AG04450 (cell line): Measurements from ENCODE around the gene CDC42BPA. TPM values are rescaled to one million over a fixed set of nuclear protein-coding genes. Genes with fewer than 3 reads are reported as not detected.

Source experiments
- CTCF ChIA-PET: fragments of 300-600, 350-600 bp; formaldehyde crosslinking; extraction: SDS; loops from one replicate; lab custom pipeline; 2022; ENCODE audit warnings: antibody characterized with exemption, inconsistent platforms; lab: Charles Lee
- POLR2A ChIA-PET: fragments of 350-600 bp; formaldehyde crosslinking; extraction: SDS; loops from one replicate; lab custom pipeline; 2021; ENCODE audit warnings: antibody characterized with exemption, inconsistent platforms; lab: Yijun Ruan, JAX
- DNase-seq: peaks from one replicate; pipeline ENCODE4 v3.0.0-alpha.2; 2011; ENCODE audit warnings: low read depth, low spot score
- H3K27ac ChIP-seq: one replicate; pipeline ENCODE4 v1.5.1; 2012; ENCODE audit warnings: low read depth, low read length, control low read depth
- H3K27me3 ChIP-seq: one replicate; pipeline ENCODE4 v1.6.0; 2012; ENCODE audit warnings: low read length; ENCODE audit not compliant: control insufficient read depth, insufficient read depth
- H3K4me3 ChIP-seq: 2 replicates; pipeline ENCODE4 v1.5.1; 2011; ENCODE audit warnings: mild to moderate bottlenecking, low read depth, low read length, control low read depth
- H3K9me3 ChIP-seq: 2 replicates; pipeline ENCODE4 v1.5.1; 2012; ENCODE audit warnings: low read length; ENCODE audit not compliant: control insufficient read depth, insufficient read depth
- polyA plus RNA-seq: library from polyadenylated mRNA; depleted of rRNA; stranded (reverse); fragments of >200 nt; gene quantifications from 2 replicates; pipeline ENCODE4 v1.2.3, GENCODE V29; 2011
- TF ChIP-seq, protein P1 (sequence below): IDR thresholded peaks from 2 replicates; pipeline ENCODE4 v1.5.1; 2011; ENCODE audit warnings: low read depth, low read length, control low read depth, inconsistent platforms

Gene CDC42BPA
- polyA plus RNA-seq, 1 experiment, result 30.7 TPM

GRCh38 chr1:226988334-226988666, 330.0 kb downstream of the CDC42BPA start:
- DNase-seq, result no peak
- POLR2A ChIA-PET, result no interaction called here
- H3K27ac ChIP-seq, result no peak overlapping the region
- H3K9me3 ChIP-seq, result no peaks in the 10 kb centered on the region; the same call in 1 of the 2 replicates
- H3K4me3 ChIP-seq, result no peak overlapping the region
- CTCF ChIA-PET, result no interaction called here
- TF ChIP-seq, protein P1, sequence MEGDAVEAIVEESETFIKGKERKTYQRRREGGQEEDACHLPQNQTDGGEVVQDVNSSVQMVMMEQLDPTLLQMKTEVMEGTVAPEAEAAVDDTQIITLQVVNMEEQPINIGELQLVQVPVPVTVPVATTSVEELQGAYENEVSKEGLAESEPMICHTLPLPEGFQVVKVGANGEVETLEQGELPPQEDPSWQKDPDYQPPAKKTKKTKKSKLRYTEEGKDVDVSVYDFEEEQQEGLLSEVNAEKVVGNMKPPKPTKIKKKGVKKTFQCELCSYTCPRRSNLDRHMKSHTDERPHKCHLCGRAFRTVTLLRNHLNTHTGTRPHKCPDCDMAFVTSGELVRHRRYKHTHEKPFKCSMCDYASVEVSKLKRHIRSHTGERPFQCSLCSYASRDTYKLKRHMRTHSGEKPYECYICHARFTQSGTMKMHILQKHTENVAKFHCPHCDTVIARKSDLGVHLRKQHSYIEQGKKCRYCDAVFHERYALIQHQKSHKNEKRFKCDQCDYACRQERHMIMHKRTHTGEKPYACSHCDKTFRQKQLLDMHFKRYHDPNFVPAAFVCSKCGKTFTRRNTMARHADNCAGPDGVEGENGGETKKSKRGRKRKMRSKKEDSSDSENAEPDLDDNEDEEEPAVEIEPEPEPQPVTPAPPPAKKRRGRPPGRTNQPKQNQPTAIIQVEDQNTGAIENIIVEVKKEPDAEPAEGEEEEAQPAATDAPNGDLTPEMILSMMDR, result no peak
- no peaks in the 10 kb centered on the region for H3K27me3 ChIP-seq

GRCh38 chr1:226987623-226988333, 330.5 kb downstream of the CDC42BPA start:
- Histone ChIP-seq H3K27ac (no peak overlapping the region), H3K27me3 (no peaks in the 10 kb centered on the region), H3K4me3 (no peak overlapping the region), H3K9me3 (no peaks in the 10 kb centered on the region; the same call in 1 of the 2 replicates)
- ChIA-PET POLR2A (no interaction called here), CTCF (no interaction called here)
- TF ChIP-seq, protein P1, result no peak
- DNase-seq, result no peak

DNA sequence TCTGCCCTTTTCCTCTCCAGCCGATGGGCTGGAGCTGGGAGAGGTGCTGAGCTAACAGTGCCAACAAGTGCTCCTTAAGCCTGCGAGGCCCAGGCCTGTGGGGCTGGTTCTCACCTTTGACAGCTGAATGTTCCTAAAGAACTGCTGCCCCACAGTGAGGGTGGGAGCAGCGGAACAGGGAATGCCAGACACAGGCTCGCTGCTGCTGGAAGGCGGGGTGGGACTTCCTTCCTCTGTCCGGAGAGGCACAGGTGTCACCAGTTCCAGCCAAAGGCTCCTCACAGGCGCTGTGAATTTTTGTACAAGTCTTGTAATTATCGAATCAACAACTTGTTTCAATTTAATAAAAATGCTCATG, 331.1 kb downstream of the CDC42BPA start:
- Histone ChIP-seq H3K9me3 (no peaks in the 10 kb centered on the region; the same call in 1 of the 2 replicates), H3K27me3 (no peaks in the 10 kb centered on the region), H3K4me3 (no peak overlapping the region), H3K27ac (no peak overlapping the region)
- TF ChIP-seq, protein P1, result no peak
- no peak for DNase-seq
- ChIA-PET CTCF (no interaction called here), POLR2A (no interaction called here)

DNA sequence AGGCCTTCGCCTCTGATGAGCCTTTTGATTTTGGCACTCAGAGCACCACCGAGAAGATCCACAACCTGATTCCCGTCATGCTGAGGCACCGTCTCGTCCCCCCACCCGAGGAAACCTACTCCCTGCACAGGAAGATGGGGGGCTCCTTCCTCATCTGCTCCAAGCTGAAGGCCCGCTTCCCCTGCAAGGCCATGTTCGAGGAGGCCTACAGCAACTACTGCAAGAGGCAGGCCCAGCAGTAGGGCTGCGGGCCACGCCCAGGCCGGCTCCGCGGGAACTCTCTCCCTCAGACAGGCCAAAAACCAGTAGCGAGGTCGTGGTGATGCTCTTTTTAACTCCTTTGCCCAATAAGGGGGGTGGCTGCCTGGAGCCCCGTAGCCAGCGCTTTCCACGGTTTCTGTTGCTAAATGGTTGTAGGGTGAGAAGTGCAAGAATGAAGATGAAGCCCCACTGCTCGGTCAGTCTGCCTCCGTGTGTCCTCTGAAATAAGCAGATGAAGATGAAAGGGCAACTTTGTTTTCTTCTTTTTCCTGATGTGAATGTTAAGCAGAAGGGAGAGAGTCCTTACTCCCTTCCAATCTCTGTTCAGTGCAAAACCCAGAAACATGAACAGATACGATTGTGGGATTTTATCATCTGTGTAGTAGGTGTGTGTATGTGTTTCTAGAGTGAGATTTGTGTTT, 331.7 kb downstream of the CDC42BPA start:
- ChIA-PET POLR2A (no interaction called here), CTCF (no interaction called here)
- Histone ChIP-seq H3K27ac (no peak overlapping the region), H3K4me3 (no peak overlapping the region), H3K27me3 (no peaks in the 10 kb centered on the region), H3K9me3 (no peaks in the 10 kb centered on the region; the same call in 1 of the 2 replicates)
- no peak for DNase-seq
- TF ChIP-seq, protein P1, result no peak

DNA sequence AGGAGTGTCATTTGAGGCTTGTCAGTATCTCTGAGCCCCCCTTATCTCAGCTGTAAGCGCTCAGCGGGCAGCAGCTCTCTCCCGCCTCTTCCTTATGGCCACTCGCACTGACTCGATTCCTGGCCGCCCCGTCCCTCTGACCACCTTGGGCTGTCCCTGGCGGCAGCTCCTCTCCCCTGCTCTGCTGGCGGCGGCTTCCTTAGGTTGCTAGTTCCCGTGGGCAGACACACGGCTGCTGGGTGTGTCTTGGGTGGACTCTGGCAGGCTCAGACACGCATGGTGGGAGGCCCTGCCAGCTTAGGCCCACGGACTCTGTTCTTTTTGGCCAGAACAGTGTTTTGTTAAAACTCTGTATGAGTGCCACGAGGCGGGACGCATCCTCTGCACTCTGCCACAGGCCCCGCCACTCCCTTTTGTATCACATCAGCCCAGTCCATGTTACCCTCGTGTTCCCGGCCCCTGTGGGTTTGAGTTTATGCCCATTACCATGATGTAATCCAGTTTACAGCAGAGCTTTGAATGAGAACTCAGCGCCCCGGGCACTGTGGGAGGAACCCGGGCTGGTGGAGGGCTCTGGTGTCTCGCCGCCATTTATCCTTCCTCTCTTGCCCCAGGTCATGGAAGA, 332.3 kb downstream of the CDC42BPA start:
- Histone ChIP-seq H3K27ac (no peak overlapping the region), H3K4me3 (no peak overlapping the region), H3K9me3 (no peaks in the 10 kb centered on the region; the same call in 1 of the 2 replicates), H3K27me3 (no peaks in the 10 kb centered on the region)
- DNase-seq, result no peak
- TF ChIP-seq, protein P1, result no peak
- ChIA-PET POLR2A (no interaction called here), CTCF (no interaction called here)
